Measurements from ENCODE around the gene MYOG. TPM values are rescaled to one million over a fixed set of nuclear protein-coding genes. Genes with fewer than 3 reads are reported as not detected.

MYOG gene
- total RNA-seq, 1 donor from 2014 or later, result not detected

GRCh38 chr1:203069030-203069747, 16.6 kb downstream of the MYOG start:
- TF ChIP-seq POLR2A (IDR thresholded peaks at IDR 0.05) (no peak), CTCF (IDR thresholded peaks at IDR 0.05) (no peak), POLR2AphosphoS5 (IDR thresholded peaks at IDR 0.05; ENCODE audit: insufficient read depth in 1 of 2, low read depth in 1 of 2) (no peak)
- Histone ChIP-seq H3K9me3 (no peaks in the 10 kb centered on the region), H3K4me1 (no peaks in the 10 kb centered on the region), H3K36me3 (no peaks in the 10 kb centered on the region), H3K4me3 (no peak overlapping the region), H3K27ac (no peak overlapping the region), H3K27me3 (no peaks in the 10 kb centered on the region)
- intact Hi-C loops (cut with DNase I), result no loop called here
- DNase-seq (ENCODE audit: extremely low spot score in 2 of 2), result no peak

- Histone ChIP-seq H3K36me3 (no peaks in the 10 kb centered on the region), H3K4me1 (no peaks in the 10 kb centered on the region), H3K27me3 (no peaks in the 10 kb centered on the region), H3K9me3 (no peaks in the 10 kb centered on the region), H3K4me3 (no peak overlapping the region), H3K27ac (no peak overlapping the region)
- intact Hi-C loops (cut with DNase I), result no loop called here
- DNase-seq (ENCODE audit: extremely low spot score in 2 of 2), result no peak
- TF ChIP-seq POLR2AphosphoS5 (IDR thresholded peaks at IDR 0.05; ENCODE audit: insufficient read depth in 1 of 2, low read depth in 1 of 2), result no peak
- no peak for TF ChIP-seq CTCF (IDR thresholded peaks at IDR 0.05)
- TF ChIP-seq POLR2A (IDR thresholded peaks at IDR 0.05), result no peak
These were observed 18.8 kb downstream of the MYOG start for GRCh38 chr1:203066965-203067364.

GRCh38 chr1:203065986-203066385, 19.8 kb downstream of the MYOG start:
- no peaks in the 10 kb centered on the region for H3K27me3 ChIP-seq
- no peak overlapping the region for H3K27ac ChIP-seq
- H3K4me1 ChIP-seq, result no peaks in the 10 kb centered on the region
- H3K36me3 ChIP-seq, result no peaks in the 10 kb centered on the region
- no peak for TF ChIP-seq POLR2A (IDR thresholded peaks at IDR 0.05)
- no peak for TF ChIP-seq POLR2AphosphoS5 (IDR thresholded peaks at IDR 0.05; ENCODE audit: insufficient read depth in 1 of 2, low read depth in 1 of 2)
- TF ChIP-seq CTCF (IDR thresholded peaks at IDR 0.05), result no peak
- DNase-seq (ENCODE audit: extremely low spot score in 2 of 2), result no peak
- no peaks in the 10 kb centered on the region for H3K9me3 ChIP-seq
- intact Hi-C loops (cut with DNase I), result no loop called here
- H3K4me3 ChIP-seq, result no peak overlapping the region

- intact Hi-C loops (cut with DNase I), result no loop called here
- Histone ChIP-seq H3K4me3 (no peak overlapping the region), H3K9me3 (no peaks in the 10 kb centered on the region), H3K36me3 (no peaks in the 10 kb centered on the region), H3K27me3 (no peaks in the 10 kb centered on the region), H3K27ac (no peak overlapping the region), H3K4me1 (no peaks in the 10 kb centered on the region)
- DNase-seq (ENCODE audit: extremely low spot score in 2 of 2), result no peak
- TF ChIP-seq POLR2A (IDR thresholded peaks at IDR 0.05), result no peak
- TF ChIP-seq CTCF (IDR thresholded peaks at IDR 0.05), result no peak
- TF ChIP-seq POLR2AphosphoS5 (IDR thresholded peaks at IDR 0.05; ENCODE audit: insufficient read depth in 1 of 2, low read depth in 1 of 2), result no peak
These were observed 20.6 kb downstream of the MYOG start for GRCh38 chr1:203065191-203065590.

GRCh38 chr1:203063287-203063686, 22.5 kb downstream of the MYOG start:
- Histone ChIP-seq H3K9me3 (no peaks in the 10 kb centered on the region), H3K36me3 (no peaks in the 10 kb centered on the region), H3K27ac (no peak overlapping the region), H3K4me1 (peaks cover 2% of the 10 kb centered on the region), H3K27me3 (no peaks in the 10 kb centered on the region), H3K4me3 (no peak overlapping the region)
- no peak for DNase-seq (ENCODE audit: extremely low spot score in 2 of 2)
- intact Hi-C loops (cut with DNase I), result no loop called here
- TF ChIP-seq POLR2AphosphoS5 (IDR thresholded peaks at IDR 0.05; ENCODE audit: insufficient read depth in 1 of 2, low read depth in 1 of 2) (no peak), CTCF (IDR thresholded peaks at IDR 0.05) (no peak), POLR2A (IDR thresholded peaks at IDR 0.05) (no peak)
